GM12865 (cell line): ENCODE measurements around the gene RBKS.

Experiments used
- DNase-seq: peaks from one replicate; pipeline ENCODE4 v3.0.0; 2010; ENCODE audit warnings: low read depth
- H3K4me3 ChIP-seq: 2 replicates; pipeline ENCODE4 v1.5.1; 2011; ENCODE audit warnings: mild to moderate bottlenecking, low read depth, low read length, control low read depth
- CTCF ChIP-seq: IDR thresholded peaks from 2 replicates; pipeline ENCODE4 v1.5.1; 2011; ENCODE audit warnings: low read length, control low read depth, low read depth, inconsistent platforms; ENCODE audit not compliant: insufficient read depth; ENCODE audit errors: missing control alignments

Gene RBKS

GRCh38 chr2:27839022-27839618 lies 51.1 kb downstream of the RBKS start:
- DNase-seq, result no peak
- TF ChIP-seq CTCF, result no peak
- no peak overlapping the region for H3K4me3 ChIP-seq

- DNase-seq, result no peak
- TF ChIP-seq CTCF, result no peak
- no peak overlapping the region for H3K4me3 ChIP-seq
Measured at GRCh38 chr2:27838502-27838901, 51.7 kb downstream of the RBKS start.

- no peak for DNase-seq
- TF ChIP-seq CTCF, result no peak
- H3K4me3 ChIP-seq, result no peak overlapping the region
Measured at GRCh38 chr2:27833931-27834330, 56.3 kb downstream of the RBKS start.

GRCh38 chr2:27832396-27832795 lies 57.8 kb downstream of the RBKS start:
- no peak overlapping the region for H3K4me3 ChIP-seq
- no peak for DNase-seq
- no peak for TF ChIP-seq CTCF

- no peak overlapping the region for H3K4me3 ChIP-seq
- TF ChIP-seq CTCF, result no peak
- no peak for DNase-seq
Measured at GRCh38 chr2:27831279-27832050, 58.7 kb downstream of the RBKS start.

- no peak for DNase-seq
- no peak for TF ChIP-seq CTCF
- H3K4me3 ChIP-seq, result no peak overlapping the region
Measured at GRCh38 chr2:27830656-27831055, 59.5 kb downstream of the RBKS start.
